HG02623 (cell line): ENCODE results near the gene GRAP2.
"Not testable (repeated sequence)": the region's sequence is repeated elsewhere in the genome, so short reads cannot be mapped to it uniquely, and the experiment has no call there.

ENCODE experiments used
- ATAC-seq: cut with Tn5 transposase; IDR thresholded peaks from one replicate; pipeline ENCODE4 v1.9.1; 2021; ENCODE audit warnings: moderate library complexity; ENCODE audit not compliant: unreplicated experiment

Gene GRAP2

GRCh38 chr22:39942439-39943230, 41.8 kb downstream of the GRAP2 start:
- ATAC-seq, result no peak

GRCh38 chr22:39943337-39943736, 42.5 kb downstream of the GRAP2 start:
- ATAC-seq, result no peak

- no peak for ATAC-seq
Measured at GRCh38 chr22:39943953-39944872, 43.3 kb downstream of the GRAP2 start.

- ATAC-seq, result no peak
Measured at GRCh38 chr22:39946126-39946502, 45.2 kb downstream of the GRAP2 start.

- no peak for ATAC-seq
Measured at GRCh38 chr22:39946503-39947219, 45.8 kb downstream of the GRAP2 start.

- ATAC-seq, result no peak
Measured at GRCh38 chr22:39947220-39948216, 46.6 kb downstream of the GRAP2 start.

GRCh38 chr22:39949964-39950737, 49.3 kb downstream of the GRAP2 start:
- no peak for ATAC-seq

- not testable (repeated sequence) for ATAC-seq
Measured at GRCh38 chr22:39951603-39952293, 50.9 kb downstream of the GRAP2 start.

- ATAC-seq, result no peak
Measured at GRCh38 chr22:39952347-39952746, 51.5 kb downstream of the GRAP2 start.

GRCh38 chr22:39953101-39953500, 52.2 kb downstream of the GRAP2 start:
- ATAC-seq, result no peak

GRCh38 chr22:39954584-39955055, 53.7 kb downstream of the GRAP2 start:
- no peak for ATAC-seq

GRCh38 chr22:39955675-39956074, 54.8 kb downstream of the GRAP2 start:
- no peak for ATAC-seq

- ATAC-seq, result no peak
Measured at GRCh38 chr22:39956932-39957664, 56.2 kb downstream of the GRAP2 start.

GRCh38 chr22:39958009-39958711, 57.3 kb downstream of the GRAP2 start:
- ATAC-seq, result no peak

- no peak for ATAC-seq
Measured at GRCh38 chr22:39958949-39959639, 58.2 kb downstream of the GRAP2 start.

GRCh38 chr22:39959640-39960447, 59.0 kb downstream of the GRAP2 start, which contains the start of gene TMA7B:
Gene TMA7B, plus strand, starts transcription at chr22:39960397. Its CDS starts 3,978 bp downstream, at chr22:39964375.
- ATAC-seq, result no peak
